Measurements from ENCODE around the gene RXRG. TPM values are rescaled to one million over a fixed set of nuclear protein-coding genes. Genes with fewer than 3 reads are reported as not detected.

RXRG gene
- total RNA-seq, 1 experiment from 2014 or later, result not detected

- Histone ChIP-seq H3K79me1 (ENCODE audit: insufficient read depth, low read depth, low read length, poor library complexity, severe bottlenecking) (no peaks in the 10 kb centered on the region), H3K18ac (ENCODE audit: insufficient read length, low read depth, low read length) (no peak overlapping the region), H3K4me1 (ENCODE audit: insufficient read depth, low read length) (no peaks in the 10 kb centered on the region), H2AFZ (ENCODE audit: low read length) (no peak overlapping the region), H2BK20ac (ENCODE audit: low read depth, low read length, poor library complexity, severe bottlenecking) (no peak overlapping the region), H2AK5ac (ENCODE audit: insufficient read length, low read length) (no peak overlapping the region), H3K27me3 (ENCODE audit: insufficient read depth, low read length) (peaks cover 3% of the 10 kb centered on the region; the same call in 1 of the 2 replicates), H3K9ac (ENCODE audit: extremely low read depth, insufficient read length, low read length) (no peak overlapping the region), H4K8ac (replicated peaks; ENCODE audit: insufficient read length, low read depth, low read length) (no peak overlapping the region), H3K23ac (ENCODE audit: insufficient read length, low read depth, low read length) (no peak overlapping the region), H3K27ac (ENCODE audit: insufficient read length, low read depth, low read length) (no peak overlapping the region), H2BK12ac (ENCODE audit: insufficient read length, low read depth, low read length) (no peak overlapping the region), H2BK15ac (ENCODE audit: low read depth, low read length) (no peak overlapping the region), H3T11ph (ENCODE audit: low read length) (no peak overlapping the region), H3K14ac (ENCODE audit: insufficient read depth, low read length) (no peak overlapping the region), H4K20me1 (ENCODE audit: control insufficient read depth, insufficient read depth, insufficient read length) (no peaks in the 10 kb centered on the region), H3K56ac (ENCODE audit: insufficient read length, low read depth, low read length) (no peak overlapping the region), H3K4ac (ENCODE audit: low read depth, low read length) (no peak overlapping the region), H3K4me2 (ENCODE audit: insufficient read depth, insufficient read length, low read length) (no peak overlapping the region), H3K9me3 (ENCODE audit: control insufficient read depth, low read depth, low read length) (no peaks in the 10 kb centered on the region), H3K23me2 (ENCODE audit: insufficient read length, low read depth, low read length, poor library complexity, severe bottlenecking) (no peaks in the 10 kb centered on the region), H3K79me2 (ENCODE audit: insufficient read depth, low read length) (no peaks in the 10 kb centered on the region), H2BK120ac (ENCODE audit: low read depth, low read length, poor library complexity, severe bottlenecking) (no peak overlapping the region), H4K5ac (ENCODE audit: insufficient read length, low read depth, low read length) (no peak overlapping the region), H2BK5ac (ENCODE audit: insufficient read length, low read length) (no peak overlapping the region), H4K91ac (ENCODE audit: insufficient read length, low read depth, low read length) (no peak overlapping the region)
- no peak for TF ChIP-seq CTCF (conservative IDR thresholded peaks at IDR 0.05)
- H3K9me3 Mint-ChIP-seq, result no peaks in the 10 kb centered on the region
- no peak overlapping the region for H3K27ac Mint-ChIP-seq
- no peak for DNase-seq
- peaks cover 0 to 4% of the 10 kb centered on the region in 2 experiments; a peak in 1 of 4 replicates for H3K4me1 Mint-ChIP-seq
- no peaks in the 10 kb centered on the region for H3K36me3 Mint-ChIP-seq (ENCODE audit: insufficient read depth in 1 of 3, low read depth in 3 of 3)
- no CpG with 5 or more reads among the region's 2 CpGs for WGBS (ENCODE audit: extremely low coverage, insufficient read length, low lambda C conversion rate)
- peaks cover 35% of the 10 kb centered on the region for H3K27me3 Mint-ChIP-seq (ENCODE audit: low read depth)
- no peak overlapping the region for H3K4me3 Mint-ChIP-seq
Observed at GRCh38 chr1:165452336-165453130, 7.6 kb upstream of the RXRG start.

Data from H9 (cell line).